AG04450 (cell line): ENCODE data around the gene SH3D19. TPM values are rescaled to one million over a fixed set of nuclear protein-coding genes. Genes with fewer than 3 reads are reported as not detected.

Source experiments
- CTCF ChIA-PET: fragments of 300-600, 350-600 bp; formaldehyde crosslinking; extraction: SDS; loops from one replicate; lab custom pipeline; 2022; ENCODE audit warnings: antibody characterized with exemption, inconsistent platforms; lab: Charles Lee
- POLR2A ChIA-PET: fragments of 350-600 bp; formaldehyde crosslinking; extraction: SDS; loops from one replicate; lab custom pipeline; 2021; ENCODE audit warnings: antibody characterized with exemption, inconsistent platforms; lab: Yijun Ruan, JAX
- DNase-seq: peaks from one replicate; pipeline ENCODE4 v3.0.0-alpha.2; 2011; ENCODE audit warnings: low read depth, low spot score
- H3K27ac ChIP-seq: one replicate; pipeline ENCODE4 v1.5.1; 2012; ENCODE audit warnings: low read depth, low read length, control low read depth
- H3K27me3 ChIP-seq: one replicate; pipeline ENCODE4 v1.6.0; 2012; ENCODE audit warnings: low read length; ENCODE audit not compliant: control insufficient read depth, insufficient read depth
- H3K4me3 ChIP-seq: 2 replicates; pipeline ENCODE4 v1.5.1; 2011; ENCODE audit warnings: mild to moderate bottlenecking, low read depth, low read length, control low read depth
- H3K9me3 ChIP-seq: 2 replicates; pipeline ENCODE4 v1.5.1; 2012; ENCODE audit warnings: low read length; ENCODE audit not compliant: control insufficient read depth, insufficient read depth
- polyA plus RNA-seq: library from polyadenylated mRNA; depleted of rRNA; stranded (reverse); fragments of >200 nt; gene quantifications from 2 replicates; pipeline ENCODE4 v1.2.3, GENCODE V29; 2011
- TF ChIP-seq, protein P1 (sequence below): IDR thresholded peaks from 2 replicates; pipeline ENCODE4 v1.5.1; 2011; ENCODE audit warnings: low read depth, low read length, control low read depth, inconsistent platforms

The SH3D19 gene
- polyA plus RNA-seq, 1 experiment, result 32.6 TPM

DNA sequence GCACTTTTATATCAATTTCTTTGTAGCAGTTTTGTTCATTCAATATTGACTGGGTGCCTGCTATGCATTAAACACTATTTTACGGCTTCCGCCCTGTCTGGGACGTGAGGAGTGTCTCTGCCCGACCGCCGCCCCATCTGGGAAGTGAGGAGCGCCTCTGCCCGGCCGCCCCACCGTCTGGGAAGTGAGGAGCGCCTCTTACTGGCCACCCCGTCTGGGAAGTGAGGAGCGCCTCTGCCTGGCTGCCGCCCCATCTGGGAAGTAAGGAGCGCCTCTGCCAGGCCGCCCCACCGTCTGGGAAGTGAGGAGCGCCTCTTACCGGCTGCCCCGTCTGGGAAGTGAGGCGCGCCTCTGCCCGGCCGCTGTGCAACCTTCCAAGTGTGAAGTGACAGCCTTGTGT lies 157.8 kb downstream of the SH3D19 start:
- no peak for DNase-seq
- H3K4me3 ChIP-seq, result no peak overlapping the region
- H3K27me3 ChIP-seq, result no peaks in the 10 kb centered on the region
- POLR2A ChIA-PET, result no interaction called here
- TF ChIP-seq, protein P1, sequence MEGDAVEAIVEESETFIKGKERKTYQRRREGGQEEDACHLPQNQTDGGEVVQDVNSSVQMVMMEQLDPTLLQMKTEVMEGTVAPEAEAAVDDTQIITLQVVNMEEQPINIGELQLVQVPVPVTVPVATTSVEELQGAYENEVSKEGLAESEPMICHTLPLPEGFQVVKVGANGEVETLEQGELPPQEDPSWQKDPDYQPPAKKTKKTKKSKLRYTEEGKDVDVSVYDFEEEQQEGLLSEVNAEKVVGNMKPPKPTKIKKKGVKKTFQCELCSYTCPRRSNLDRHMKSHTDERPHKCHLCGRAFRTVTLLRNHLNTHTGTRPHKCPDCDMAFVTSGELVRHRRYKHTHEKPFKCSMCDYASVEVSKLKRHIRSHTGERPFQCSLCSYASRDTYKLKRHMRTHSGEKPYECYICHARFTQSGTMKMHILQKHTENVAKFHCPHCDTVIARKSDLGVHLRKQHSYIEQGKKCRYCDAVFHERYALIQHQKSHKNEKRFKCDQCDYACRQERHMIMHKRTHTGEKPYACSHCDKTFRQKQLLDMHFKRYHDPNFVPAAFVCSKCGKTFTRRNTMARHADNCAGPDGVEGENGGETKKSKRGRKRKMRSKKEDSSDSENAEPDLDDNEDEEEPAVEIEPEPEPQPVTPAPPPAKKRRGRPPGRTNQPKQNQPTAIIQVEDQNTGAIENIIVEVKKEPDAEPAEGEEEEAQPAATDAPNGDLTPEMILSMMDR, result no peak
- CTCF ChIA-PET, result no interaction called here
- H3K9me3 ChIP-seq, result peaks cover 3% of the 10 kb centered on the region; the same call in 1 of the 2 replicates
- no peak overlapping the region for H3K27ac ChIP-seq

- Histone ChIP-seq H3K27me3 (no peaks in the 10 kb centered on the region), H3K27ac (no peak overlapping the region), H3K4me3 (no peak overlapping the region), H3K9me3 (peaks cover 3% of the 10 kb centered on the region; the same call in 1 of the 2 replicates)
- POLR2A ChIA-PET, result interaction anchor here (1.2 kb wide), 1 partner anchor 32 kb away, joined by 4 read pairs; no protein-coding TSS in a partner anchor
- DNase-seq, result no peak
- TF ChIP-seq, protein P1, result no peak
- CTCF ChIA-PET, result interaction anchor here (0.7 to 1.5 kb wide), 2 partner anchors 18 to 49 kb away, joined by 4 to 6 read pairs; no protein-coding TSS in a partner anchor
Measured at GRCh38 chr4:151166636-151167035, 158.8 kb downstream of the SH3D19 start.

- H3K4me3 ChIP-seq, result no peak overlapping the region
- DNase-seq, result no peak
- ChIA-PET POLR2A (interaction anchor here (1.2 kb wide), 1 partner anchor 33 kb away, joined by 4 read pairs; no protein-coding TSS in a partner anchor), CTCF (interaction anchor here (1.5 kb wide), 1 partner anchor 48 kb away, joined by 6 read pairs; no protein-coding TSS in a partner anchor)
- H3K27ac ChIP-seq, result peak overlapping the region; percentile 3
- H3K27me3 ChIP-seq, result no peaks in the 10 kb centered on the region
- peaks cover 3% of the 10 kb centered on the region; the same call in 1 of the 2 replicates for H3K9me3 ChIP-seq
- TF ChIP-seq, protein P1, result no peak
Measured at GRCh38 chr4:151165205-151166000, 160.0 kb downstream of the SH3D19 start.

DNA sequence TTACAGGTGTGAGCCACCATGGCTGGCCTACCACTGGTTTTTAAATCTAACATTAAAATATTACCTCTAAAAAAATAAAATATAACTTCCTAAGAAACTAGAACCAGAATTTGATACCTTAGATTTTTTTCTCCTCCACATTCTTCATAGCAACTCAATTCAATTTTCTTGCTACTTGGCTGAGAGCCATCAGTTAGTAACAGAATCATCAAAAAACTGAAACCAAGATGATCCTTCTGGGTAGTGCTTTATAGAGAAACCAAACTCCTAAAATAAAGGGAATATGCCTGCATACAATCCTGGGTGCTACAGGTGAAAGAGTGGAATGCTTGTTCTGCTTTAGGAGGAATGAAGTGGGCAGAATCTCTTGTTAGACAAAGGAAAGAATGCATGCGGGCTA lies 161.6 kb downstream of the SH3D19 start:
- H3K27me3 ChIP-seq, result no peaks in the 10 kb centered on the region
- H3K4me3 ChIP-seq, result no peak overlapping the region
- no peak overlapping the region for H3K27ac ChIP-seq
- DNase-seq, result no peak
- peaks cover 3% of the 10 kb centered on the region; the same call in 1 of the 2 replicates for H3K9me3 ChIP-seq
- TF ChIP-seq, protein P1, result no peak
- POLR2A ChIA-PET, result no interaction called here
- CTCF ChIA-PET, result interaction anchor here (0.6 to 1.3 kb wide), 3 partner anchors 47 to 1245 kb away, joined by 3 to 7 read pairs (median 3); no protein-coding TSS in a partner anchor

DNA sequence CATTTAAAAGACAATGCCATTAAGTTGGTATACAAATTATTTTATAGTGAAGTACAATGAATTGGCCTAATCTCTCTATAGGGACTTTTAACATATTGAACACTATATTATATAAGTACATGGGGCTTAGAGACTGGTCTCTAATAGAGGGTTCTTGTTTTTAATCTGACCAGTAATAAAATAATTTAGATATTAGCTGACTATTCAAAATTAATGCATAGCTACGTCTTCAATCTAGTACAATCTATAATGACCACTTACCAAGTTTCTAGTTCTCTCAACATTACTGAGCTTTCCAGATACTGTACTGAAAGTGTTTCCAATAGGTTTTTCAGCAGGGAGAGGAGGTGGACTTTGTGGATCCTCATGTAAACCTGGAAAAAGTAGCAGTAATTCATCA lies 166.4 kb downstream of the SH3D19 start:
- no peaks in the 10 kb centered on the region for H3K27me3 ChIP-seq
- no peak overlapping the region for H3K4me3 ChIP-seq
- H3K27ac ChIP-seq, result no peak overlapping the region
- ChIA-PET POLR2A (no interaction called here), CTCF (interaction anchor here (0.6 kb wide), 1 partner anchor 1167 kb away, joined by 3 read pairs; no protein-coding TSS in a partner anchor)
- H3K9me3 ChIP-seq, result no peaks in the 10 kb centered on the region
- DNase-seq, result no peak
- TF ChIP-seq, protein P1, result no peak
